Measurements from ENCODE around the gene TLR9. TPM values are rescaled to one million over a fixed set of nuclear protein-coding genes. Genes with fewer than 3 reads are reported as not detected.

The TLR9 gene
- total RNA-seq, 1 experiment from 2014 or later = not detected

GRCh38 chr3:52238193-52238760, 12.8 kb upstream of the TLR9 start:
- no peaks in the 10 kb centered on the region for H3K27me3 ChIP-seq (ENCODE audit: control insufficient read depth, insufficient read depth, low read length)
- peaks cover 7% of the 10 kb centered on the region; the same call in 1 of the 2 replicates for H3K36me3 ChIP-seq (ENCODE audit: control insufficient read depth, insufficient read depth, low read length)
- CTCF ChIA-PET = no interaction called here
- POLR2A ChIA-PET = interaction anchor here (0.7 kb wide), 1 partner anchor 114 kb away, joined by 9 read pairs; no protein-coding TSS in a partner anchor
- in situ Hi-C loops (cut with HindIII; ENCODE audit: low pct_unique_long_range_greater_than_20kb, low sequenced_read_pairs) = no loop called here
- H3K9me3 ChIP-seq (ENCODE audit: control insufficient read depth, insufficient read depth, low read depth, low read length) = no peaks in the 10 kb centered on the region
- H3K27ac ChIP-seq (ENCODE audit: low read length) = peak overlapping the region; percentile 83
- intact Hi-C loops (cut with micrococcal nuclease; ENCODE audit: unreplicated experiment) = loop anchor here (10.0 kb wide), 1 partner anchor 97 kb away; no protein-coding TSS in a partner anchor
- TSS peak; percentile 86 for BruUV-seq (replicated peaks)
- DNase-seq (ENCODE audit: low read depth, low spot score) = no peak
- ATAC-seq = peak; percentile 15
- H3K4me3 ChIP-seq (ENCODE audit: low read depth in 2 of 2, low read length in 2 of 2) = peak overlapping the region; percentile 80 to 86
- H3K4me1 ChIP-seq (ENCODE audit: control insufficient read depth, insufficient read depth, low read length) = peaks cover 25% of the 10 kb centered on the region
- TF ChIP-seq POLR2AphosphoS5 (IDR thresholded peaks at IDR 0.05; ENCODE audit: low read depth, low read length) = no peak

GRCh38 chr3:52237657-52238172, 12.3 kb upstream of the TLR9 start:
- ATAC-seq = peak; percentile 78
- CTCF ChIA-PET = no interaction called here

More at GRCh38 chr3:52237657-52238172, 12.3 kb upstream of the TLR9 start:
- Histone ChIP-seq H3K36me3 (ENCODE audit: control insufficient read depth, insufficient read depth, low read length) (peaks cover 7% of the 10 kb centered on the region; the same call in 1 of the 2 replicates), H3K27me3 (ENCODE audit: control insufficient read depth, insufficient read depth, low read length) (no peaks in the 10 kb centered on the region), H3K27ac (ENCODE audit: low read length) (peak overlapping the region; percentile 83), H3K4me1 (ENCODE audit: control insufficient read depth, insufficient read depth, low read length) (peaks cover 25% of the 10 kb centered on the region), H3K4me3 (ENCODE audit: low read depth in 2 of 2, low read length in 2 of 2) (peak overlapping the region; percentile 80 to 86), H3K9me3 (ENCODE audit: control insufficient read depth, insufficient read depth, low read depth, low read length) (no peaks in the 10 kb centered on the region)
- BruUV-seq (replicated peaks) = no TSS peak
- DNase-seq (ENCODE audit: low read depth, low spot score) = no peak
- in situ Hi-C loops (cut with HindIII; ENCODE audit: low pct_unique_long_range_greater_than_20kb, low sequenced_read_pairs) (no loop called here), intact Hi-C loops (cut with micrococcal nuclease; ENCODE audit: unreplicated experiment) (loop anchor here (10.0 kb wide), 1 partner anchor 97 kb away; no protein-coding TSS in a partner anchor)
- no peak for TF ChIP-seq SIN3A (IDR thresholded peaks at IDR 0.05; ENCODE audit: borderline replicate concordance, insufficient read depth, low read depth, low read length)
- TF ChIP-seq, protein P1, sequence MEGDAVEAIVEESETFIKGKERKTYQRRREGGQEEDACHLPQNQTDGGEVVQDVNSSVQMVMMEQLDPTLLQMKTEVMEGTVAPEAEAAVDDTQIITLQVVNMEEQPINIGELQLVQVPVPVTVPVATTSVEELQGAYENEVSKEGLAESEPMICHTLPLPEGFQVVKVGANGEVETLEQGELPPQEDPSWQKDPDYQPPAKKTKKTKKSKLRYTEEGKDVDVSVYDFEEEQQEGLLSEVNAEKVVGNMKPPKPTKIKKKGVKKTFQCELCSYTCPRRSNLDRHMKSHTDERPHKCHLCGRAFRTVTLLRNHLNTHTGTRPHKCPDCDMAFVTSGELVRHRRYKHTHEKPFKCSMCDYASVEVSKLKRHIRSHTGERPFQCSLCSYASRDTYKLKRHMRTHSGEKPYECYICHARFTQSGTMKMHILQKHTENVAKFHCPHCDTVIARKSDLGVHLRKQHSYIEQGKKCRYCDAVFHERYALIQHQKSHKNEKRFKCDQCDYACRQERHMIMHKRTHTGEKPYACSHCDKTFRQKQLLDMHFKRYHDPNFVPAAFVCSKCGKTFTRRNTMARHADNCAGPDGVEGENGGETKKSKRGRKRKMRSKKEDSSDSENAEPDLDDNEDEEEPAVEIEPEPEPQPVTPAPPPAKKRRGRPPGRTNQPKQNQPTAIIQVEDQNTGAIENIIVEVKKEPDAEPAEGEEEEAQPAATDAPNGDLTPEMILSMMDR (IDR thresholded peaks at IDR 0.05) = no peak
- TF ChIP-seq POLR2AphosphoS5 (IDR thresholded peaks at IDR 0.05; ENCODE audit: low read depth, low read length) = no peak
- TF ChIP-seq, protein P2, sequence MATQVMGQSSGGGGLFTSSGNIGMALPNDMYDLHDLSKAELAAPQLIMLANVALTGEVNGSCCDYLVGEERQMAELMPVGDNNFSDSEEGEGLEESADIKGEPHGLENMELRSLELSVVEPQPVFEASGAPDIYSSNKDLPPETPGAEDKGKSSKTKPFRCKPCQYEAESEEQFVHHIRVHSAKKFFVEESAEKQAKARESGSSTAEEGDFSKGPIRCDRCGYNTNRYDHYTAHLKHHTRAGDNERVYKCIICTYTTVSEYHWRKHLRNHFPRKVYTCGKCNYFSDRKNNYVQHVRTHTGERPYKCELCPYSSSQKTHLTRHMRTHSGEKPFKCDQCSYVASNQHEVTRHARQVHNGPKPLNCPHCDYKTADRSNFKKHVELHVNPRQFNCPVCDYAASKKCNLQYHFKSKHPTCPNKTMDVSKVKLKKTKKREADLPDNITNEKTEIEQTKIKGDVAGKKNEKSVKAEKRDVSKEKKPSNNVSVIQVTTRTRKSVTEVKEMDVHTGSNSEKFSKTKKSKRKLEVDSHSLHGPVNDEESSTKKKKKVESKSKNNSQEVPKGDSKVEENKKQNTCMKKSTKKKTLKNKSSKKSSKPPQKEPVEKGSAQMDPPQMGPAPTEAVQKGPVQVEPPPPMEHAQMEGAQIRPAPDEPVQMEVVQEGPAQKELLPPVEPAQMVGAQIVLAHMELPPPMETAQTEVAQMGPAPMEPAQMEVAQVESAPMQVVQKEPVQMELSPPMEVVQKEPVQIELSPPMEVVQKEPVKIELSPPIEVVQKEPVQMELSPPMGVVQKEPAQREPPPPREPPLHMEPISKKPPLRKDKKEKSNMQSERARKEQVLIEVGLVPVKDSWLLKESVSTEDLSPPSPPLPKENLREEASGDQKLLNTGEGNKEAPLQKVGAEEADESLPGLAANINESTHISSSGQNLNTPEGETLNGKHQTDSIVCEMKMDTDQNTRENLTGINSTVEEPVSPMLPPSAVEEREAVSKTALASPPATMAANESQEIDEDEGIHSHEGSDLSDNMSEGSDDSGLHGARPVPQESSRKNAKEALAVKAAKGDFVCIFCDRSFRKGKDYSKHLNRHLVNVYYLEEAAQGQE (IDR thresholded peaks at IDR 0.05; ENCODE audit: insufficient read depth in 1 of 2, low read depth in 2 of 2, low read length in 1 of 2) = no peak
- no peak for TF ChIP-seq TCF7L2 (IDR thresholded peaks at IDR 0.05; ENCODE audit: low read depth, low read length)
- POLR2A ChIA-PET = interaction anchor here (0.6 kb wide), 2 partner anchors 64 to 923 kb away, joined by 3 to 6 read pairs; no protein-coding TSS in a partner anchor
